HEK293 (cell line): ENCODE data around the gene INPP5A.

ENCODE experiments used
- CTCF ChIA-PET: fragments of 350-600 bp; formaldehyde crosslinking; extraction: SDS; loops from one replicate; lab custom pipeline; 2021; ENCODE audit warnings: antibody characterized with exemption; lab: Yijun Ruan, JAX
- POLR2A ChIA-PET: fragments of 300-600 bp; formaldehyde crosslinking; extraction: SDS; loops from one replicate; lab custom pipeline; 2020; ENCODE audit warnings: antibody characterized with exemption, inconsistent platforms; lab: Yijun Ruan, JAX
- H3K27ac ChIP-seq: fragments of 200-500 bp; sonication (Bioruptor generic); 2 replicates; pipeline ENCODE4 v1.5.1; 2014; ENCODE audit warnings: low read depth, low read length, control low read depth, inconsistent platforms; ENCODE audit errors: extremely low read depth
- H3K36me3 ChIP-seq, 2 experiments: fragments of 200-500 bp in 1 of 2; sonication (Bioruptor generic) in 1 of 2; 1 replicate in 1 of 2; 2 replicates in 1 of 2; pipeline ENCODE4 v1.5.1; 2014 to 2017; ENCODE audit warnings: inconsistent platforms in 2 of 2, low read length in 2 of 2; ENCODE audit not compliant: control insufficient read depth in 2 of 2, insufficient read depth in 1 of 2
- H3K4me1 ChIP-seq: fragments of 200-500 bp; sonication (Bioruptor generic); 2 replicates; pipeline ENCODE4 v1.5.1; 2014; ENCODE audit warnings: mild to moderate bottlenecking, low read length, inconsistent platforms; ENCODE audit not compliant: control insufficient read depth, insufficient read depth
- H3K4me3 ChIP-seq: 2 replicates; pipeline ENCODE4 v1.5.1; 2011; ENCODE audit warnings: low read depth, mild to moderate bottlenecking, control low read depth, low read length, moderate library complexity
- H3K9me3 ChIP-seq: fragments of 200-500 bp; sonication (Bioruptor generic); 2 replicates; pipeline ENCODE4 v1.5.1; 2014; ENCODE audit warnings: low read depth, low read length, inconsistent platforms; ENCODE audit not compliant: control insufficient read depth, insufficient read depth
- EGR2 ChIP-seq: fragments of 450-650 bp; formaldehyde crosslinking; IDR thresholded peaks from 2 replicates; pipeline ENCODE4 v1.5.1; 2016; ENCODE audit warnings: low read depth, missing biosample characterization, missing genetic modification characterization
- OVOL3 ChIP-seq: fragments of 450-650 bp; formaldehyde crosslinking; IDR thresholded peaks from 2 replicates; pipeline ENCODE4 v1.5.1; 2016; ENCODE audit warnings: missing biosample characterization, missing genetic modification characterization
- SP7 ChIP-seq: fragments of 450-650 bp; formaldehyde crosslinking; IDR thresholded peaks from 2 replicates; pipeline ENCODE4 v1.5.1; 2016; ENCODE audit warnings: missing biosample characterization, missing genetic modification characterization
- WT1 ChIP-seq: fragments of 450-650 bp; formaldehyde crosslinking; IDR thresholded peaks from 2 replicates; pipeline ENCODE4 v1.5.1; 2016; ENCODE audit warnings: missing biosample characterization, missing genetic modification characterization
- ZFHX2 ChIP-seq: fragments of 450-650 bp; formaldehyde crosslinking; conservative IDR thresholded peaks from 2 replicates; pipeline ENCODE4 v1.5.1; 2016; ENCODE audit warnings: missing biosample characterization, missing genetic modification characterization
- ZFP3 ChIP-seq: fragments of 450-650 bp; formaldehyde crosslinking; IDR thresholded peaks from 2 replicates; pipeline ENCODE4 v1.5.1; 2016; ENCODE audit warnings: low read depth, missing biosample characterization, missing genetic modification characterization
- ZFP69B ChIP-seq: fragments of 450-650 bp; formaldehyde crosslinking; IDR thresholded peaks from 2 replicates; pipeline ENCODE4 v1.5.1; 2016; ENCODE audit warnings: missing biosample characterization, missing genetic modification characterization
- ZNF223 ChIP-seq: fragments of 450-650 bp; formaldehyde crosslinking; IDR thresholded peaks from 2 replicates; pipeline ENCODE4 v1.5.1; 2016; ENCODE audit warnings: missing biosample characterization, missing genetic modification characterization
- ZNF292 ChIP-seq: fragments of 450-650 bp; formaldehyde crosslinking; IDR thresholded peaks from 2 replicates; pipeline ENCODE4 v1.5.1; 2016; ENCODE audit warnings: low read depth, missing biosample characterization, missing genetic modification characterization, borderline replicate concordance
- ZNF433 ChIP-seq: fragments of 450-650 bp; formaldehyde crosslinking; IDR thresholded peaks from 2 replicates; pipeline ENCODE4 v1.5.1; 2016; ENCODE audit warnings: missing biosample characterization, missing genetic modification characterization, low read depth
- ZNF544 ChIP-seq: fragments of 450-650 bp; formaldehyde crosslinking; IDR thresholded peaks from 2 replicates; pipeline ENCODE4 v1.5.0; 2017; ENCODE audit warnings: missing biosample characterization, missing genetic modification characterization
- ZNF621 ChIP-seq: fragments of 450-650 bp; formaldehyde crosslinking; IDR thresholded peaks from 2 replicates; pipeline ENCODE4 v1.5.1; 2017; ENCODE audit warnings: missing biosample characterization, missing genetic modification characterization
- ZNF677 ChIP-seq: fragments of 450-650 bp; IDR thresholded peaks from 2 replicates; pipeline ENCODE4 v1.5.0; 2018; ENCODE audit warnings: missing biosample characterization, mild to moderate bottlenecking, missing genetic modification characterization, moderate library complexity
- ZNF76 ChIP-seq: fragments of 450-650 bp; formaldehyde crosslinking; IDR thresholded peaks from 2 replicates; pipeline ENCODE4; 2016; ENCODE audit warnings: low read depth, missing biosample characterization, missing genetic modification characterization, borderline replicate concordance
- ZNF776 ChIP-seq: fragments of 450-650 bp; formaldehyde crosslinking; IDR thresholded peaks from 2 replicates; pipeline ENCODE4 v1.5.0; 2017; ENCODE audit warnings: missing biosample characterization, missing genetic modification characterization, borderline replicate concordance
- ZNF792 ChIP-seq: fragments of 450-650 bp; formaldehyde crosslinking; IDR thresholded peaks from 2 replicates; pipeline ENCODE4 v1.5.1; 2016; ENCODE audit warnings: missing biosample characterization, missing genetic modification characterization
- TF ChIP-seq, protein P1 (sequence below): fragments of 450-650 bp; formaldehyde crosslinking; IDR thresholded peaks from 2 replicates; pipeline ENCODE4 v1.5.1; 2017; ENCODE audit warnings: missing biosample characterization, mild to moderate bottlenecking, missing genetic modification characterization, moderate library complexity
- TF ChIP-seq, protein P2 (sequence below): fragments of 450-650 bp; formaldehyde crosslinking; IDR thresholded peaks from 2 replicates; pipeline ENCODE4 v1.5.1; 2017; ENCODE audit warnings: missing biosample characterization, missing genetic modification characterization
- TF ChIP-seq, protein P3 (sequence below): fragments of 450-650 bp; formaldehyde crosslinking; IDR thresholded peaks from 2 replicates; pipeline ENCODE4 v1.5.1; 2016; ENCODE audit warnings: missing biosample characterization, missing genetic modification characterization
- TF ChIP-seq, protein P4 (sequence below): fragments of 450-650 bp; formaldehyde crosslinking; IDR thresholded peaks from 2 replicates; pipeline ENCODE4 v1.5.1; 2016; ENCODE audit warnings: missing biosample characterization, missing genetic modification characterization

INPP5A gene

DNA sequence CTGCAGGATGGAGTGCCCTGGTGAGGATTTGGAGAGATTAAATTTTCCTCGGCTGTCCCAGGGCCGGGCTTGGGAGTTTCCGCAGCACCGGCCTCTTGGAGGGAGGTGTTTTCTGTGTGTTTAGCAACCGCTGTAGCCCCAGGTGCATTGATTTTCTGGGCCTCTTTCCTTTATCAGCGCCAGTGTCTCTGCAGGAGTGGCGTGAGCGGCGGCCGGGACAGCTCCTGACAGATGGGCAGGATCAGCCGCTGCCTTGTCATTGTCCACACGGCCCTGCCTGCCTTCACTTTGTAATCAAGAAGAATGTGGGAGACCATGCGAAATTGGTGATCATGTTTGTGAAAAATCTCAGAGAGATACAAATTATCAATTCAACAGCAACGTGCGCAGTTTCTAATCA lies 216.0 kb downstream of the INPP5A start:
- no peak for TF ChIP-seq WT1 (tag by site-specific recombination)
- TF ChIP-seq ZNF621, result no peak
- no peak for TF ChIP-seq EGR2
- TF ChIP-seq ZNF433, result no peak
- TF ChIP-seq ZNF76 (tag by site-specific recombination), result no peak
- TF ChIP-seq ZNF544, result no peak
- TF ChIP-seq ZNF776 (tag by site-specific recombination), result no peak
- TF ChIP-seq ZNF792 (tag by site-specific recombination), result no peak
- TF ChIP-seq ZNF677 (tag by site-specific recombination), result no peak
- TF ChIP-seq, protein P1, sequence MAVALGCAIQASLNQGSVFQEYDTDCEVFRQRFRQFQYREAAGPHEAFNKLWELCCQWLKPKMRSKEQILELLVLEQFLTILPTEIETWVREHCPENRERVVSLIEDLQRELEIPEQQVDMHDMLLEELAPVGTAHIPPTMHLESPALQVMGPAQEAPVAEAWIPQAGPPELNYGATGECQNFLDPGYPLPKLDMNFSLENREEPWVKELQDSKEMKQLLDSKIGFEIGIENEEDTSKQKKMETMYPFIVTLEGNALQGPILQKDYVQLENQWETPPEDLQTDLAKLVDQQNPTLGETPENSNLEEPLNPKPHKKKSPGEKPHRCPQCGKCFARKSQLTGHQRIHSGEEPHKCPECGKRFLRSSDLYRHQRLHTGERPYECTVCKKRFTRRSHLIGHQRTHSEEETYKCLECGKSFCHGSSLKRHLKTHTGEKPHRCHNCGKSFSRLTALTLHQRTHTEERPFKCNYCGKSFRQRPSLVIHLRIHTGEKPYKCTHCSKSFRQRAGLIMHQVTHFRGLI (tag by site-specific recombination), result no peak
- TF ChIP-seq ZNF223 (tag by site-specific recombination), result no peak
- TF ChIP-seq, protein P2, sequence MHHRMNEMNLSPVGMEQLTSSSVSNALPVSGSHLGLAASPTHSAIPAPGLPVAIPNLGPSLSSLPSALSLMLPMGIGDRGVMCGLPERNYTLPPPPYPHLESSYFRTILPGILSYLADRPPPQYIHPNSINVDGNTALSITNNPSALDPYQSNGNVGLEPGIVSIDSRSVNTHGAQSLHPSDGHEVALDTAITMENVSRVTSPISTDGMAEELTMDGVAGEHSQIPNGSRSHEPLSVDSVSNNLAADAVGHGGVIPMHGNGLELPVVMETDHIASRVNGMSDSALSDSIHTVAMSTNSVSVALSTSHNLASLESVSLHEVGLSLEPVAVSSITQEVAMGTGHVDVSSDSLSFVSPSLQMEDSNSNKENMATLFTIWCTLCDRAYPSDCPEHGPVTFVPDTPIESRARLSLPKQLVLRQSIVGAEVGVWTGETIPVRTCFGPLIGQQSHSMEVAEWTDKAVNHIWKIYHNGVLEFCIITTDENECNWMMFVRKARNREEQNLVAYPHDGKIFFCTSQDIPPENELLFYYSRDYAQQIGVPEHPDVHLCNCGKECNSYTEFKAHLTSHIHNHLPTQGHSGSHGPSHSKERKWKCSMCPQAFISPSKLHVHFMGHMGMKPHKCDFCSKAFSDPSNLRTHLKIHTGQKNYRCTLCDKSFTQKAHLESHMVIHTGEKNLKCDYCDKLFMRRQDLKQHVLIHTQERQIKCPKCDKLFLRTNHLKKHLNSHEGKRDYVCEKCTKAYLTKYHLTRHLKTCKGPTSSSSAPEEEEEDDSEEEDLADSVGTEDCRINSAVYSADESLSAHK (tag by site-specific recombination), result no peak
- TF ChIP-seq SP7 (tag by site-specific recombination), result no peak
- no peak for TF ChIP-seq ZFP3 (tag by site-specific recombination)
- TF ChIP-seq, all 188 proteins: peak for 0
- H3K27ac ChIP-seq, result no peak overlapping the region
- ChIA-PET CTCF (no interaction called here), POLR2A (no interaction called here)
- H3K36me3 ChIP-seq, result peaks cover 0 to 21% of the 10 kb centered on the region in 2 experiments; a peak in 1 of 3 replicates
- no peaks in the 10 kb centered on the region for H3K4me1 ChIP-seq
- H3K9me3 ChIP-seq, result no peaks in the 10 kb centered on the region
- no peak overlapping the region for H3K4me3 ChIP-seq

DNA sequence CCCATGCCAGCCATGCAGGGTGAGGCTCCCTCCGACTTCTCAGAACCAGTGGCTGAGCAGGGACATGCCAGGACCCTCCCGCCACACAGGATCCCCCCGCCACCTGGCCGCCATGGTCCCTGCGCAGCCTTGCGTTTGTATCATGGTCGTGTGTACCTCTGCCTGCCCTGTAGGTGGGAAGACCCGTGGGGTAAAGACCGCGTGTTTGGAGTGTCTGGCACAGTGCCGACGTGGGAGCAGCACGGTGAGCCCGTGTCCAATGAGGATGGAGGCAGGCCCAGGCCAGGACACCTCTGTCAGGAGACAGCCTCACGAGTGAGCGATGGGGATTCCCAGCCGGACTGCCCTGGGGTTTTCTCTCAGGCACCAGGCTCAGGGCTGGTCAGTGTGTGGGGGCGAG lies 216.5 kb downstream of the INPP5A start:
- no peaks in the 10 kb centered on the region for H3K9me3 ChIP-seq
- ChIA-PET POLR2A (no interaction called here), CTCF (no interaction called here)
- peaks cover 0 to 21% of the 10 kb centered on the region in 2 experiments; a peak in 1 of 3 replicates for H3K36me3 ChIP-seq
- no peak overlapping the region for H3K27ac ChIP-seq
- TF ChIP-seq ZNF776 (tag by site-specific recombination) (no peak), ZFP69B (tag by site-specific recombination) (no peak), ZNF292 (tag by site-specific recombination) (no peak)
- no peaks in the 10 kb centered on the region for H3K4me1 ChIP-seq
- H3K4me3 ChIP-seq, result no peak overlapping the region

DNA sequence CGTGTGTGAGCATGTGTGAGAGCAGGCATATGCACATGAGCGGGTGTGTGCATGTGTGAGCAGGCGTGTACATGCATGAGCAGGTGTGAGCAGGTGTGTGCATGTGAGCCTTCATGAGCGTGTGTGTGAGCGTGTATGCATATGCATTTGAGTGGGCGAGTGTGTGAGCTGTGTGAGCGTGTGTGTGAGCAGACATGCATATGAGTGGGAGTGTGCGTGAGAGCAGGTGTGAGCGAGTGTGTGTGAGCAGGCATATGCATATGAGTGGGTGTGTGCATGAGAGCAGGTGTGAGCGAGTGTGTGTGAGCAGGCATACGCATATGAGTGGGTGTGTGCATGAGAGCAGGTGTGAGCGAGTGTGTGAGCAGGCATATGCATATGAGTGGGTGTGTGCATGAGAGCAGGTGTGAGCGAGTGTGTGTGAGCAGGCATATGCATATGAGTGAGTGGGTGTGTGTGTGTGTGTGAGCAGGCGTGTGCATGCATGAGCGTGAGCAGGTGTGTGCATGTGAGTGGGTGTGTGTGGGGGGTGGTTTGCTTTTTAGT lies 217.7 kb downstream of the INPP5A start:
- no peak overlapping the region for H3K27ac ChIP-seq

More for the DNA sequence above, 217.7 kb downstream of the INPP5A start:
- TF ChIP-seq ZFHX2 (peak; percentile 72), EGR2 (peak; percentile 75), ZNF223 (tag by site-specific recombination) (no peak), OVOL3 (tag by site-specific recombination) (no peak)
- TF ChIP-seq, protein P3, sequence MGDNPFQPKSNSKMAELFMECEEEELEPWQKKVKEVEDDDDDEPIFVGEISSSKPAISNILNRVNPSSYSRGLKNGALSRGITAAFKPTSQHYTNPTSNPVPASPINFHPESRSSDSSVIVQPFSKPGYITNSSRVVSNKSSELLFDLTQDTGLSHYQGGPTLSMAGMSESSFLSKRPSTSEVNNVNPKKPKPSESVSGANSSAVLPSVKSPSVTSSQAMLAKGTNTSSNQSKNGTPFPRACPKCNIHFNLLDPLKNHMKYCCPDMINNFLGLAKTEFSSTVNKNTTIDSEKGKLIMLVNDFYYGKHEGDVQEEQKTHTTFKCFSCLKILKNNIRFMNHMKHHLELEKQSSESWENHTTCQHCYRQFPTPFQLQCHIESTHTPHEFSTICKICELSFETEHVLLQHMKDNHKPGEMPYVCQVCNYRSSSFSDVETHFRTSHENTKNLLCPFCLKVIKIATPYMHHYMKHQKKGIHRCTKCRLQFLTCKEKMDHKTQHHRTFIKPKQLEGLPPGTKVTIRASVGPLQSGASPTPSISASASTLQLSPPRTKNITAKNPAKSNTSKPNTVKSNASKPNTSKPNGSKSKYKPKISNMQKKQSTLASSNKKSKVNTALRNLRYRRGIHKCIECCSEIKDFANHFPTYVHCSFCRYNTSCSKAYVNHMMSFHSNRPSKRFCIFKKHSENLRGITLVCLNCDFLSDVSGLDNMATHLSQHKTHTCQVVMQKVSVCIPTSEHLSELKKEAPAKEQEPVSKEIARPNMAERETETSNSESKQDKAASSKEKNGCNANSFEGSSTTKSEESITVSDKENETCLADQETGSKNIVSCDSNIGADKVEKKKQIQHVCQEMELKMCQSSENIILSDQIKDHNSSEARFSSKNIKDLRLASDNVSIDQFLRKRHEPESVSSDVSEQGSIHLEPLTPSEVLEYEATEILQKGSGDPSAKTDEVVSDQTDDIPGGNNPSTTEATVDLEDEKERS, result no peak
- TF ChIP-seq, protein P4, sequence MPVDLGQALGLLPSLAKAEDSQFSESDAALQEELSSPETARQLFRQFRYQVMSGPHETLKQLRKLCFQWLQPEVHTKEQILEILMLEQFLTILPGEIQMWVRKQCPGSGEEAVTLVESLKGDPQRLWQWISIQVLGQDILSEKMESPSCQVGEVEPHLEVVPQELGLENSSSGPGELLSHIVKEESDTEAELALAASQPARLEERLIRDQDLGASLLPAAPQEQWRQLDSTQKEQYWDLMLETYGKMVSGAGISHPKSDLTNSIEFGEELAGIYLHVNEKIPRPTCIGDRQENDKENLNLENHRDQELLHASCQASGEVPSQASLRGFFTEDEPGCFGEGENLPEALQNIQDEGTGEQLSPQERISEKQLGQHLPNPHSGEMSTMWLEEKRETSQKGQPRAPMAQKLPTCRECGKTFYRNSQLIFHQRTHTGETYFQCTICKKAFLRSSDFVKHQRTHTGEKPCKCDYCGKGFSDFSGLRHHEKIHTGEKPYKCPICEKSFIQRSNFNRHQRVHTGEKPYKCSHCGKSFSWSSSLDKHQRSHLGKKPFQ (tag by site-specific recombination), result peak; percentile 92
- ChIA-PET POLR2A (no interaction called here), CTCF (no interaction called here)
- H3K4me3 ChIP-seq, result no peak overlapping the region
- peaks cover 0 to 15% of the 10 kb centered on the region in 2 experiments; a peak in 1 of 3 replicates for H3K36me3 ChIP-seq
- no peaks in the 10 kb centered on the region for H3K9me3 ChIP-seq
- H3K4me1 ChIP-seq, result no peaks in the 10 kb centered on the region
